Measurements from ENCODE around the gene ZNF598.
A peak's percentile ranks its signal among the peaks of the same experiment; 100 is the strongest.

The ZNF598 gene

DNA sequence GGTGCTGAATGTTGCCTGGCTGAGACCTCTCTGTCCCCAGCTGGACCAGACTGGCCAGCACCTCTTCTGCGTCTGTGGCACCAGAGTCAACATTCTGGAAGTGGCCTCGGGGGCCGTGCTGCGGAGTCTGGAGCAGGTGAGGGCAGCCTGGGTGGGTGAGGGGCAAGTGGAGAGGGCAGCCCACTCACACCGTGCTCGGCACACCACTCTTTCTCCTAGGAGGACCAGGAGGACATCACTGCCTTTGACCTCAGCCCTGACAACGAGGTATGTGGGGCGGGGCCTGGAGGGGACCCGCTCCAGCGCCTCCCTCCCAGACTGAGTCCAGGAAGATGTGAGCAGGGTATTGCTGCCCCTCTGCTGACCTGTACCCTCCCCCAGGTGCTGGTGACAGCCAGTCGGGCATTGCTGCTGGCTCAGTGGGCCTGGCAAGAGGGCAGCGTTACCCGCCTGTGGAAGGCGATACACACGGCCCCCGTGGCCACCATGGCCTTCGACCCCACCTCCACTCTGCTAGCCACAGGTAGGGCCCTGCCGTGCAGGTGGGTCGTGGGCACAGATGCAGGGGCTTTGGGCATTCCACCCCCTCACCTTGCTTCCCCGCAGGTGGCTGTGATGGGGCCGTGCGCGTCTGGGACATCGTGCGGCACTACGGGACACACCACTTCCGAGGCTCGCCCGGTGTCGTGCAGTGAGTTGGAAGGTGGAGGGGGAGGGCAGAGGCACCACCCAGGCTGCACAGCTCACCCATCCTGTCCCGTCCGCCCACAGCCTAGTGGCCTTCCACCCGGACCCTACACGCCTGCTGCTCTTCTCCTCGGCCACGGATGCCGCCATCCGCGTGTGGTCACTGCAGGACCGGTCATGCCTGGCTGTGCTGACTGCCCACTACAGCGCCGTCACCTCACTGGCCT lies 35.2 kb downstream of the ZNF598 start:
- no peak for DNase-seq (ENCODE audit: low read depth in 2 of 2)
- TF ChIP-seq, protein P1, sequence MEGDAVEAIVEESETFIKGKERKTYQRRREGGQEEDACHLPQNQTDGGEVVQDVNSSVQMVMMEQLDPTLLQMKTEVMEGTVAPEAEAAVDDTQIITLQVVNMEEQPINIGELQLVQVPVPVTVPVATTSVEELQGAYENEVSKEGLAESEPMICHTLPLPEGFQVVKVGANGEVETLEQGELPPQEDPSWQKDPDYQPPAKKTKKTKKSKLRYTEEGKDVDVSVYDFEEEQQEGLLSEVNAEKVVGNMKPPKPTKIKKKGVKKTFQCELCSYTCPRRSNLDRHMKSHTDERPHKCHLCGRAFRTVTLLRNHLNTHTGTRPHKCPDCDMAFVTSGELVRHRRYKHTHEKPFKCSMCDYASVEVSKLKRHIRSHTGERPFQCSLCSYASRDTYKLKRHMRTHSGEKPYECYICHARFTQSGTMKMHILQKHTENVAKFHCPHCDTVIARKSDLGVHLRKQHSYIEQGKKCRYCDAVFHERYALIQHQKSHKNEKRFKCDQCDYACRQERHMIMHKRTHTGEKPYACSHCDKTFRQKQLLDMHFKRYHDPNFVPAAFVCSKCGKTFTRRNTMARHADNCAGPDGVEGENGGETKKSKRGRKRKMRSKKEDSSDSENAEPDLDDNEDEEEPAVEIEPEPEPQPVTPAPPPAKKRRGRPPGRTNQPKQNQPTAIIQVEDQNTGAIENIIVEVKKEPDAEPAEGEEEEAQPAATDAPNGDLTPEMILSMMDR (IDR thresholded peaks at IDR 0.05; ENCODE audit: low read depth, low read length): no peak
- H3K4me3 ChIP-seq (replicated peaks in 1 of 2; ENCODE audit: low read depth in 2 of 2, low read length in 2 of 2): no peak overlapping the region

DNA sequence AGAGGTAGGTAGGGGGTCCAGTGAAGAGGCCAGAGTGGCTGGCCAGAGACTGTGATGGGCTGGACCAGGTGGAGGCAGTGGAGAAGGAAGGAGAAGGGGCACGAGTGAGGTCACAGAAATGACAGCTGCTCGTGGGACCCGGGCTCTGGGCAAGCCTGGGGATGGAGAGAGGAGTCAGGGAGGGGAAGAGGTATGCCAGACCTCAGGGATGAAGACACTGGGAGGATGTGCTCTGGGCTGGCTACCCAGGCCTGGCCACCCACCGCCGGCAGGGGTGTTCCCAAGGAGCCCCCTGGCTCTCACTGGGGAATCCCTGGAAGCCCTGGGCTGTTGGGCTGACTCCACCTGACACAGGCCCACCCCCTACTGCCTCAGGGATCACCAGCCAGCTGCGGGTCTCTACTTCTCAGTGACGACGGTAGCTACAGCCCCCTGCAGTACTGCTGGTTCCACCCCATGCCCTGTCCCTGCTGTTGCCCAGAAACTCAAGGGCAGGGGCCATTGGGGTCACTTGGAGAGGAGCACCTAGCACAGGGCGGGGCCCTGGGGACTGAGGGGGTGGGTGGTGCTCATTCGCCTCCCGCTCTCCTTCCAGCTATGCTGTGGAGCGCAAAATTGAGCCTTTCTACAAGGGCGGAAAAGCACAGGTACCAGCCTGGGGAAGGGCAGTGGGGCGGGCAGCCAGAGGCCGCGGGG lies 36.0 kb downstream of the ZNF598 start:
- no peak overlapping the region for H3K4me3 ChIP-seq (replicated peaks in 1 of 2; ENCODE audit: low read depth in 2 of 2, low read length in 2 of 2)
- TF ChIP-seq, protein P1 (IDR thresholded peaks at IDR 0.05; ENCODE audit: low read depth, low read length): no peak
- DNase-seq (ENCODE audit: low read depth in 2 of 2): no peak

GRCh38 chr16:1972490-1972877 lies 37.1 kb downstream of the ZNF598 start:
- TF ChIP-seq, protein P1 (IDR thresholded peaks at IDR 0.05; ENCODE audit: low read depth, low read length): no peak
- H3K4me3 ChIP-seq (replicated peaks in 1 of 2; ENCODE audit: low read depth in 2 of 2, low read length in 2 of 2): peak overlapping the region; percentile 97
- DNase-seq (ENCODE audit: low read depth in 2 of 2): peak in 1 of 2 donors; percentile 33

DNA sequence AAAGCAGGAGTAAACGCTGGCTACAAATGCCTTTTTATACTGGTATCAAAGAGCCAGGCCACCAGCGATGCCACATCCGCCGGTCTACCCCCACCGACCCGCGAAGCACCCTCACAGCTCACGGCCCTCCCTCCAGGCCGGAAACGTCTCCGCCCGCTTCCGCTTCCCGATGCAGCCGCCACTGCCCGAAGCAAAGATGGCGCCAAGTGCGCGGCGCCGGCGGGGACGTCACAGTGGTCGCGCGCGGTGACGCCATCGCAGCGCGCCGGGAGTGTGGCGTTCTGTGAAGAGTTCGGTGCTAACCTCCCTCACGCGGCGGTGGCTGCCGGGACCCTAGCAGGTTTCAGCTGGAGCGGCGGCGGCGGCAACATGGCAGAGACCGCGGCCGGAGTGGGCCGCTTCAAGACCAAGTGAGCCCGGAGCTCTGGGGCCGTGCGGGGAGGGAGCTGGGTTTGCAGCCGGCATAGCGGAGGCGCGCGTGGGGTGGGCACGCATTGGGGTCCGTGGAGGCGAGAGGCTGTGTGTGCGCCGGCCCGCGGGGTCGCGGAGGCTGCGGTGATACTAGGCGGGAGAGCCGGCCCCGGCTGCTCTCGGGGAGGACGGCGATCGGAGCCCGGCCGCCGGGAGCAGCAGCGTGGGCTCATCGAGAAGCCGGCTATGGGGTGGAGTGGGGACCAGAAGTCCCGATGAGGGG lies 37.7 kb downstream of the ZNF598 start, which contains the start of gene TBL3:
TBL3 (plus strand) TSS at position 258 of the 694 bp plus-strand sequence; CDS start at position 370, 112 bp downstream.
- DNase-seq (ENCODE audit: low read depth in 2 of 2): peak; percentile 93 to 95
- H3K4me3 ChIP-seq (replicated peaks in 1 of 2; ENCODE audit: low read depth in 2 of 2, low read length in 2 of 2): peak within 1 kb of the TSS; percentile 97
- TF ChIP-seq, protein P1 (IDR thresholded peaks at IDR 0.05; ENCODE audit: low read depth, low read length): no peak

- no peak overlapping the region for H3K4me3 ChIP-seq (replicated peaks in 1 of 2; ENCODE audit: low read depth in 2 of 2, low read length in 2 of 2)
- TF ChIP-seq, protein P1 (IDR thresholded peaks at IDR 0.05; ENCODE audit: low read depth, low read length): no peak
- DNase-seq (ENCODE audit: low read depth in 2 of 2): no peak
These were observed 41.3 kb downstream of the ZNF598 start for GRCh38 chr16:1968146-1968953.

- TF ChIP-seq, protein P1 (IDR thresholded peaks at IDR 0.05; ENCODE audit: low read depth, low read length): no peak
- H3K4me3 ChIP-seq (replicated peaks in 1 of 2; ENCODE audit: low read depth in 2 of 2, low read length in 2 of 2): peak within 1 kb of the TSS; percentile 88 to 92
- no peak for DNase-seq (ENCODE audit: low read depth in 2 of 2)
These were observed 43.2 kb downstream of the ZNF598 start, which contains the start of gene RNF151 for GRCh38 chr16:1966460-1966859. Gene RNF151, plus strand, starts transcription at chr16:1966856. Its CDS starts 26 bp downstream, at chr16:1966882.
